VCaP (cell line): ENCODE data around the gene CRLF1.

ENCODE experiments used
- H3K27ac ChIP-seq: fragments of 450-650 bp; 2 replicates; pipeline ENCODE4 v1.5.1; 2017
- TF ChIP-seq, protein P1 (sequence below): fragments of 450-650 bp; conservative IDR thresholded peaks from 2 replicates; pipeline ENCODE4 v1.5.1; 2017; ENCODE audit warnings: mild to moderate bottlenecking, moderate library complexity

Gene CRLF1

DNA sequence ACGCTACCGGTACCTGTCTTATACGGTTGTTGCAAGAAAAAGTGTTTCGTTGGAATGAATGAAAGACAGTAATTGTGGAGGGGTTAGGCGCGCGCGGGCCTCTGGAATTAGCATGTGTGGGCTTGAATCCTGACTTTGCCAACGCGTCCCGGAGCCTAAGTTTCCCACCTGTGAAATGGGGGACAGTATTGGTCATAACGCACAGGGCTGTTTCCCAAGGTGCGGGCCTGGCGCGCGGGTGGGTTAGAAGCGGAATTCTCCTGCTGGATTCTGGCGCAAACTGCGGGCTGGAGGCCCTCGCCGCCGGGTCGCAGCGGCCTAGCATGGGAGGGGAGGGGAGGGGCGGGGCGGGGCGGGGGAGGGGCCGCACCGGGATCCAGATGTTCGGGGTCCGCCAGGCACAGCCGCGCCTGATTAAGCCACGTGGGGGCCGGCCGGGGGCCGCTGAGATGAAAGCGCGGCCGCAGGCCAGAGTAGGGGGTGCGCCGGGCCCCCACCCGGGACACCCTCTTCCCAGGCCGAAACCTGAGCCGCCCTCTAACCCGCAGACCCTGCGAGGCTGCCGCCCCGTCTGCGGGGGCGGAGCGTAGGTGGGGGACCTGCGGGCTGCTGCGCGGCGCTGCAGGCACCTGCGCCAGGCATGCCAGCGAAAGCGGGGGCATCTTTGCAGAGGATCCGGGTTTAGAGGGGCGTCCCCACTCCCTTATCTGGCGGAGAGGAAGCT, 4.9 kb upstream of the CRLF1 start:
- TF ChIP-seq, protein P1, sequence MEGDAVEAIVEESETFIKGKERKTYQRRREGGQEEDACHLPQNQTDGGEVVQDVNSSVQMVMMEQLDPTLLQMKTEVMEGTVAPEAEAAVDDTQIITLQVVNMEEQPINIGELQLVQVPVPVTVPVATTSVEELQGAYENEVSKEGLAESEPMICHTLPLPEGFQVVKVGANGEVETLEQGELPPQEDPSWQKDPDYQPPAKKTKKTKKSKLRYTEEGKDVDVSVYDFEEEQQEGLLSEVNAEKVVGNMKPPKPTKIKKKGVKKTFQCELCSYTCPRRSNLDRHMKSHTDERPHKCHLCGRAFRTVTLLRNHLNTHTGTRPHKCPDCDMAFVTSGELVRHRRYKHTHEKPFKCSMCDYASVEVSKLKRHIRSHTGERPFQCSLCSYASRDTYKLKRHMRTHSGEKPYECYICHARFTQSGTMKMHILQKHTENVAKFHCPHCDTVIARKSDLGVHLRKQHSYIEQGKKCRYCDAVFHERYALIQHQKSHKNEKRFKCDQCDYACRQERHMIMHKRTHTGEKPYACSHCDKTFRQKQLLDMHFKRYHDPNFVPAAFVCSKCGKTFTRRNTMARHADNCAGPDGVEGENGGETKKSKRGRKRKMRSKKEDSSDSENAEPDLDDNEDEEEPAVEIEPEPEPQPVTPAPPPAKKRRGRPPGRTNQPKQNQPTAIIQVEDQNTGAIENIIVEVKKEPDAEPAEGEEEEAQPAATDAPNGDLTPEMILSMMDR, result no peak
- no peak overlapping the region for H3K27ac ChIP-seq

- H3K27ac ChIP-seq, result no peak overlapping the region
- TF ChIP-seq, protein P1, result no peak
These were observed 4.1 kb upstream of the CRLF1 start for GRCh38 chr19:18610556-18611326.

GRCh38 chr19:18610245-18610555, 3.6 kb upstream of the CRLF1 start:
- TF ChIP-seq, protein P1, result no peak
- no peak overlapping the region for H3K27ac ChIP-seq

DNA sequence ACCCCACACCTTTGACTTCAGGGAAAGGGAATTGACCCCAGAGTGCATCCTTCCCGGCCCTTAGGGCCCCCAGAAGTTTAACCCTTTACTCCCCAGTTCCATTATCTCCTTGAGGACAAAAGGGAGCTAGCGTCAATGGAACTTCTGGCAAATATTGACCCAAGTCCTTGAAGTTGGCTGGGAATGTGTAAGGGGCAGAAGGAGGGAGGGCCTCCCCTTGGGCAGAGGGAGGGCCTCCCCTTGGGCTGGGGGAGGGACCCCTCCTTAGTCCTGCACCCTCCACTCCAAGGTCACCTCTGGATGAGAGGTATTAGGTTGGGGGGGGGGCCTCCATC, 3.1 kb upstream of the CRLF1 start:
- no peak overlapping the region for H3K27ac ChIP-seq
- TF ChIP-seq, protein P1, result no peak

DNA sequence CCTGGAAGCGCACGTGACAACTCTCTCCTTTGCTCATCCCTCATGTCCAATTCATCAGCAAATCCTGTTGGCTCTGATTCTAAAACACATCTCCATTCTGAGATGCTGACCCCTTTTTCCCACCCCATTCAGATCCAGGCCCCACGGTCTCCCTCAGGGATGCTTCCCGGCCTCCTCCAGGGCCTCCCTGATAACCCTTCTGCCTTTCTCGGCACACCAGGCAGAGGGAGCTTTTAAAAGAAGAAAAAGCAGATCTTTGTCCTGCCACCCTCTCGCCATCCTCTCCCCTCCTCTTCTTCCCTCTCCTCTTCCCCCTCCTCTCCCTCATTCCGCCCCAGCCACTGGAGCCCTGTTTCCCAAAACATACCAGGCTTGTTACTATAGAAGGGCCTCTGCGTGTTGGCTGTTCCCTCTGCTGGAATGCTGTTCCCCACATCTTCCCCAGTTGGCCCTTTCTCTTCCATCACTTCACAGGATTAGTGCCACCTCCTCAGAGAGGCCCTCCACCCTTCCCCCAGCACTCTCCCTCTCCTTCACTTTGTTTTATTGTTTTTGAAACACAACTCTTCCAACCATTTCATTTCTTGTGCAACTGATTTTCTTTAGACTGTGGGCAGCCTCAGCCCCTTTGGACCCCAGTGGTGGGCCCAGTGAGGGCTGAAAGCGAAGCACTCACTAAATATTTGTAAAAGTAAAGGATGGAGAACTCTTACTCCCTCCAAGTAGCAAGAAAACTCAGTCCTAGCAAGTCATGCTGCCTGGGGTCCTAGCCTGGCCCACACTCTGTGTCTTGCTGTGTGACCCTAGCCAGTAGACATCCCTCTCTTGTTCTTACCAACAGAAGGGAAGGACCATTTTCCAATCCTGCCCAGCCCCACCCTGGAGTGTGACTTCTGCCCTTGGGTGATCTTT, 2.5 kb upstream of the CRLF1 start:
- H3K27ac ChIP-seq, result no peak overlapping the region
- TF ChIP-seq, protein P1, result no peak

DNA sequence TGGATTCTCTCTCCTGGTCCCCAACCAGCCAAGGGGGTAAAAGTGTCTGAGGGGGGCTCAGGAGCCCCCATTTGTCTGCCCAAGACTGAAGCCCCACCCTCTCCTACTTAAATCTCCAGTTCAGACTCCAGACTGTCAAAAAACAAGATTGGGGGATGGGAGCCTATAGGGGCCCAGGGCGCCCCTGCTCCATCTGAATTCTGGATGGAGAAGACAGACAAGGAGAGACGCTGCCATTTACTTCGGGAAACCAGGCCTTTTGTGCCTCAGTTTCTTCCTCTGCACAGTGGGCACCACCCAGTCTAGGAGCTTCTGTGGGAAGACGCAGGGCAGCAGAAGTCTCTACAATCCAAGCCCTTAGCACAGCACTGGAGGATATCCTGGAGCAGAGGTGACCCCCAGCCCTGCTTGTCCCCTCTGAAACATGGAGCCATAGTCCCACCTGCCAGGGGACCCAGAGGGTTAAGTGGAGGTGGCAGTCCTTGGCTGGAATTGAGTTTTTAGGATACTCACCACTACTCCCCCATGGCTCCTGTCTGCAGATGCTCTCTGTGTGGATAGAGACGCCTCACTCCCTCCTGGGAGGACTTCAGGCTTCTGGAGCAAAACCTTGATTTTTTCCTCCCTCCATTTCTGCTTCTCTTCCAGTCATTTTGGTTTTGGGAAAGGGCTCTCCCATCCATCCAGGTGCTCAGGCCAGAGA, 1.7 kb upstream of the CRLF1 start:
- TF ChIP-seq, protein P1, result no peak
- H3K27ac ChIP-seq, result no peak overlapping the region
